Aorta (tissue), 5 donors: ENCODE results near the gene CDH23. TPM values are rescaled to one million over a fixed set of nuclear protein-coding genes. Genes with fewer than 3 reads are reported as not detected.
A peak's percentile ranks its signal among the peaks of the same experiment; 100 is the strongest.

Experiments used
- ATAC-seq: fragments of 200-7000 bp; cut with Tn5 transposase; one replicate; pipeline ENCODE4 v1.9.1; 2022; ENCODE audit warnings: moderate library complexity; ENCODE audit not compliant: low FRiP score
- DNase-seq, 2 donors: peaks; one replicate each; pipeline ENCODE4 v3.0.0-alpha.2; 2020
- H3K27ac ChIP-seq, 2 donors: one replicate each; pipeline ENCODE4 v1.5.1; 2013; ENCODE audit warnings: low read length in 2 of 2, mild to moderate bottlenecking in 2 of 2, moderate library complexity in 2 of 2, control low read depth in 1 of 2, inconsistent platforms in 1 of 2, low read depth in 1 of 2
- H3K27me3 ChIP-seq, 2 donors: one replicate each; pipeline ENCODE4 v1.6.1; 2013; ENCODE audit warnings: control low read depth in 1 of 2, low read length in 1 of 2, mild to moderate bottlenecking in 1 of 2, moderate library complexity in 1 of 2; ENCODE audit not compliant: insufficient read depth in 2 of 2, control insufficient read depth in 1 of 2
- H3K36me3 ChIP-seq, 2 donors: one replicate each; pipeline ENCODE4 v1.6.1; 2013; ENCODE audit warnings: control low read depth in 1 of 2, low read length in 1 of 2, mild to moderate bottlenecking in 1 of 2; ENCODE audit not compliant: insufficient read depth in 2 of 2, control insufficient read depth in 1 of 2
- H3K4me1 ChIP-seq, 2 donors: one replicate each; pipeline ENCODE4 v1.6.1; 2013; ENCODE audit warnings: low read length in 2 of 2, control low read depth in 1 of 2, mild to moderate bottlenecking in 1 of 2, moderate library complexity in 1 of 2; ENCODE audit not compliant: insufficient read depth in 2 of 2, control insufficient read depth in 1 of 2
- H3K4me3 ChIP-seq, 2 donors: one replicate each; pipeline ENCODE4 v1.5.1; 2013; ENCODE audit warnings: low read length in 2 of 2, control low read depth in 1 of 2, mild to moderate bottlenecking in 1 of 2
- H3K9me3 ChIP-seq: one replicate; pipeline ENCODE4 v1.6.1; 2013; ENCODE audit warnings: mild to moderate bottlenecking, low read length; ENCODE audit not compliant: control insufficient read depth
- WGBS, 2 donors: extraction: QIAGEN DNeasy Blood & Tissue Kit; methylation state at CpG; one replicate each; pipeline ENCODE4 v1.1.7; 2013; 5-methylcytosine and 5-hydroxymethylcytosine counted together
- intact Hi-C, 2 donors: fragments of 100-400 bp; cut with DNase I; formaldehyde crosslinking; loops; one replicate each; pipeline versions ENCODE4 v1.14.2 to v1.15.0; 2022
- polyA plus RNA-seq, 2 donors: library from polyadenylated mRNA; stranded (reverse); fragments of 200-250 nt; gene quantifications; one replicate each; pipeline ENCODE4 v1.2.3, GENCODE V29; 2013
- total RNA-seq, 2 donors: library from RNA; stranded (reverse); fragmentation: NEBNext Ultra II Directional; extraction: Animal tissue kit (Norgen Biotek cat#: 25700); gene quantifications; one replicate each; pipeline ENCODE4 v1.2.1, GENCODE V29; 2021
- donor health status: healthy with polysubstance abuse.
- donor health status: Bipolar disorder and iron deficiency.
- donor health status: DM: no; HTN: no; CAD: no.
- donor health status: DM: no; HTN: no; CAD: no.
- donor health status: DM: yes; HTN: yes; CAD: no.

The CDH23 gene
- total and polyA plus RNA-seq, 4 donors, result 0.50 to 16.6 (median 7.3) TPM

DNA sequence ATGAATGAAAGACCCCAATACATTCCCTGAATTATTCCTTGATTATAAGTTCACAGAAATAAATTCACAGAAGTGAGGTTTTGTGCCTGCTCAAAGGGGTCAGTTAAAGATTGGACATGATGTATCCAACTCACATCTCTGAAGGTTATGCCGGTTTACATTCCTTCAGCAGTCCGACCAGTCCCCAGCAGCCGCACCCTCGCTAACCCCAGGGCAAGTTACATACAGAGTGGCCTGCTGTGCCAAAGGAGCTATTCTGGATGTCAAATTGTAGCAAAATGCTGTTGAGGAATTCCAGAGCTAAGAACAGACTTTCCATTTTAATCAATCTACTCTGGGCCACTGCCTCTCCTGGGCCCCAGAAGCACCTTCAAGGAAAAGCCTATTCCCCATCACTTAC lies 434.0 kb downstream of the CDH23 start:
- DNase-seq (peak in 1 of 2 donors; percentile 35), ATAC-seq (no peak)
- Histone ChIP-seq H3K36me3 (peaks cover 2 to 10% of the 10 kb centered on the region in 2 donors), H3K9me3 (no peaks in the 10 kb centered on the region), H3K4me1 (no peaks in the 10 kb centered on the region), H3K4me3 (no peak overlapping the region), H3K27me3 (no peaks in the 10 kb centered on the region), H3K27ac (no peak overlapping the region)
- WGBS, 2 donors, result 84 to 95% methylated on average over 4 of the region's 4 CpGs
- intact Hi-C loops, result no loop called here

DNA sequence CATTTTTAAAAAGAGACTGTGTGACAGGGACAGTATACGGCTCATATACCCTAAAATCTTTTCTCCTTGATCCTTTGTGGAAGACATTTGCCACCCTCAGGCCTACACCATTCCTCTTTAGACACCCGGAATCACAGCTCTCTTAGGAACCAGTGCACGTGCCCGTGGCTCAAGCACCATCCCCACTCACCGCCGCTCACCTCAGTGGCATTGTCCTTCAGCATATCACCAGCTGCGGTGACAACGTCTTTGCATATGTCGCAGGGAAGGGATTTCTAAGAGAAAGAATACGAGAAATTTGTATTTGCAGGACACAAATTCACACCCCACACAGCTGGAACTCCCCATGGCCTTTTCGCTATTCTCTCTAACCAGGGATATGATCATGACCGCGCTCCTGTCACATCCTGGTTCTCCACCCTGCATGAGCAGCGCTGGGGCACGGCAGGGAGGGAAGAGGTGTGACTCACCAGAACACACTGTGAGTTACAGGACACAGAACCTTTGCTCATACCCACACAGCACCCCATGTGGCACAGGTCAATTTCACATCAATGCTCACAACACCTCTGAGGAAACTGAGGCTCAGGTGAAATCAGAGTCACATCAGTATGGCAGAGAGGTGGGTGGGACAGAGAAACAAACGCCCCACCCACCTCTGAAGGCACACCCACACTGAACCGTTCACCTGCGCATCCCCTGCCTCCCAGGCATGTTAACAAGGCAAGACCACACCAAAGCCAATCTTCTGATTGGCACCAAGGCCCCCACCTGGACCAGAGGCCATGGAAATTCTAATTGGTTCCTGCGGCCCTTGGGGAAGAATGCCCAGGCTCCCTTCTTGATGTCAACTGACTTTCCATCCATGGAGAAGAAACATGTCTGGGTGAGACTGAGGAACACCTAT lies 435.2 kb downstream of the CDH23 start:
- no peak for ATAC-seq
- Histone ChIP-seq H3K9me3 (no peaks in the 10 kb centered on the region), H3K36me3 (peaks cover 2 to 10% of the 10 kb centered on the region in 2 donors), H3K27me3 (no peaks in the 10 kb centered on the region), H3K27ac (no peak overlapping the region), H3K4me3 (no peak overlapping the region), H3K4me1 (peaks cover 0 to 4% of the 10 kb centered on the region in 2 donors)
- intact Hi-C loops, result no loop called here
- WGBS, 2 donors, result 94% methylated on average over 19 of the region's 19 CpGs
- DNase-seq, result peak in 1 of 2 donors; percentile 66

GRCh38 chr10:71832967-71833366 lies 436.2 kb downstream of the CDH23 start:
- Histone ChIP-seq H3K4me3 (no peak overlapping the region), H3K36me3 (peaks cover 2 to 10% of the 10 kb centered on the region in 2 donors), H3K27me3 (no peaks in the 10 kb centered on the region), H3K9me3 (no peaks in the 10 kb centered on the region), H3K27ac (no peak overlapping the region), H3K4me1 (peaks cover 0 to 4% of the 10 kb centered on the region in 2 donors)
- WGBS, 2 donors, result 92 to 93% methylated on average over 5 of the region's 5 CpGs
- ATAC-seq, result no peak
- intact Hi-C loops, result no loop called here
- no peak for DNase-seq

GRCh38 chr10:71833451-71834342 lies 437.0 kb downstream of the CDH23 start:
- ATAC-seq (no peak), DNase-seq (peak in 1 of 2 donors; percentile 43)
- Histone ChIP-seq H3K27ac (no peak overlapping the region), H3K27me3 (no peaks in the 10 kb centered on the region), H3K36me3 (peaks cover 2 to 9% of the 10 kb centered on the region in 2 donors), H3K4me3 (no peak overlapping the region), H3K9me3 (no peaks in the 10 kb centered on the region), H3K4me1 (peaks cover 0 to 4% of the 10 kb centered on the region in 2 donors)
- WGBS, 2 donors, result 96 to 97% methylated on average over 8 of the region's 8 CpGs
- intact Hi-C loops, result no loop called here

DNA sequence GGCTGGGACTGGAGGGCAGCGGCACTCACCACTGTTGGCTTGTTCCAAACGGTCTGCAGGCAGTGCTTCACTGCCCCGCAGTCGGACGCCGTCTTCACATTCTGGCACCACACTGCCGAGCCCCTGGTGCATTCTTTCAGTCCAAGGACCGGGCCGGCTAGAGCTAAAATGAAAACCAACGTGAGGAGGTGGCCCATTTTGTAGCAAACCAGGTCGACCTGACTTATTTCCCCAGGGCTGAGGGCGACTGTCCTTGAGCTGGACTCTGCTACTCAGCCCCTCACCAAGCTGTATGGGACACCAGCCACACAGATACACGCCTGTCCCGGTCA lies 437.6 kb downstream of the CDH23 start:
- Histone ChIP-seq H3K27me3 (no peaks in the 10 kb centered on the region), H3K9me3 (no peaks in the 10 kb centered on the region), H3K4me3 (no peak overlapping the region), H3K27ac (no peak overlapping the region), H3K36me3 (peaks cover 2 to 6% of the 10 kb centered on the region in 2 donors), H3K4me1 (peaks cover 0 to 4% of the 10 kb centered on the region in 2 donors)
- ATAC-seq (no peak), DNase-seq (peak in 1 of 2 donors; percentile 67)
- 91% methylated on average over 14 of the region's 14 CpGs for WGBS, 2 donors
- intact Hi-C loops, result no loop called here

- Histone ChIP-seq H3K4me1 (peaks cover 0 to 4% of the 10 kb centered on the region in 2 donors), H3K27ac (peak overlapping the region in 1 of 2 donors; percentile 94), H3K36me3 (peaks cover 2 to 4% of the 10 kb centered on the region in 2 donors), H3K4me3 (no peak overlapping the region), H3K9me3 (no peaks in the 10 kb centered on the region), H3K27me3 (no peaks in the 10 kb centered on the region)
- intact Hi-C loops, result no loop called here
- WGBS, 2 donors, result 12 to 17% methylated on average over 11 of the region's 11 CpGs
- ATAC-seq, result peak; percentile 88
- peak; percentile 90 to 92 for DNase-seq
Measured at GRCh38 chr10:71835671-71836595, 439.2 kb downstream of the CDH23 start.

DNA sequence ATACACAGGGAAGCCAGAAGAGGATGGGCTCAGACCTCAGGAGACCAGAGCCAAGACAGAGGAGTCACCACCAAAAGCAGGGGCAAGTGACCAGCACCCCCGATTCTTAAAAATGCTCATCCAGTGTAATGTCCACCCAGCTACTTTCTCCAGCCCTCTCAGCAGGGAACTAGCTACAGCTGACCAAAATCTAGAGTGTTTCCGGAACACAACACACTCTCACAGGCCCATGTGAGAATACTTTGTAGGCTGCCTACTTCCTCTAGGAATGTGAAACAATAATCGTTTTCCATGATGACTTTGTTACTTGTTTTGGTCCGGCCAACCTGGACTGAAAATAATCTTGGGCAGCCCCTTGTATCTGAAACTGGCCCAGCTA lies 439.9 kb downstream of the CDH23 start:
- intact Hi-C loops, result no loop called here
- H3K9me3 ChIP-seq, result no peaks in the 10 kb centered on the region
- H3K4me3 ChIP-seq, result no peak overlapping the region
- H3K4me1 ChIP-seq, result peaks cover 0 to 4% of the 10 kb centered on the region in 2 donors
- no peak for DNase-seq
- no peaks in the 10 kb centered on the region for H3K27me3 ChIP-seq
- no peaks in the 10 kb centered on the region for H3K36me3 ChIP-seq
- H3K27ac ChIP-seq, result peak overlapping the region in 1 of 2 donors; percentile 94
- ATAC-seq, result peak; percentile 57
- WGBS, 2 donors, result 53 to 56% methylated on average over 4 of the region's 4 CpGs
